A673 (cell line): ENCODE results near the gene ATRNL1.

Experiments used
- CTCF ChIP-seq: fragments of 300-800, 200-600 bp; sonication (generic); conservative IDR thresholded peaks from 2 replicates; pipeline ENCODE4 v1.5.1; 2017; ENCODE audit warnings: low read depth, mild to moderate bottlenecking, antibody characterized with exemption, low read length, moderate library complexity, mixed read lengths
- EZH2 ChIP-seq: fragments of 200-600 bp; sonication (generic); IDR thresholded peaks from 2 replicates; pipeline ENCODE4 v1.6.1; 2017; ENCODE audit warnings: borderline replicate concordance, low read depth, mild to moderate bottlenecking, mixed read lengths, antibody characterized with exemption, low read length; ENCODE audit not compliant: poor library complexity, severe bottlenecking

GRCh38 chr10:115118346-115118745, 25.2 kb downstream of the ATRNL1 start:
- no peak for TF ChIP-seq EZH2
- no peak for TF ChIP-seq CTCF
